HEK293T (cell line): ENCODE data around the gene C3orf52.

ENCODE experiments used
- CTCF ChIA-PET: fragments of 350-600 bp; formaldehyde crosslinking; extraction: SDS; loops from one replicate; lab custom pipeline; 2021; ENCODE audit warnings: antibody characterized with exemption, inconsistent platforms; lab: Yijun Ruan, JAX
- POLR2A ChIA-PET: fragments of 350-600 bp; formaldehyde crosslinking; extraction: SDS; loops from one replicate; lab custom pipeline; 2020; ENCODE audit warnings: antibody characterized with exemption, inconsistent platforms; lab: Yijun Ruan, JAX
- DNase-seq: peaks from one replicate; pipeline ENCODE4 v3.0.0; 2012; ENCODE audit warnings: mixed read lengths; ENCODE audit errors: extremely low spot score
- ARNT ChIP-seq: fragments of 450-650 bp; IDR thresholded peaks from 2 replicates; pipeline ENCODE4 v1.6.1; 2017; ENCODE audit warnings: mild to moderate bottlenecking
- BHLHE40 ChIP-seq: fragments of 450-650 bp; IDR thresholded peaks from 2 replicates; pipeline ENCODE4 v1.6.1; 2016; ENCODE audit warnings: mild to moderate bottlenecking, moderate library complexity, borderline replicate concordance
- CTBP1 ChIP-seq: fragments of 450-650 bp; IDR thresholded peaks from 2 replicates; pipeline ENCODE4 v1.6.1; 2016; ENCODE audit warnings: borderline replicate concordance
- ELF4 ChIP-seq: fragments of 450-650 bp; IDR thresholded peaks from 2 replicates; pipeline ENCODE4 v1.6.1; 2017; ENCODE audit warnings: antibody characterized with exemption
- FOXA1 ChIP-seq: fragments of 450-650 bp; IDR thresholded peaks from 2 replicates; pipeline ENCODE4 v1.6.1; 2016; ENCODE audit warnings: mild to moderate bottlenecking
- FOXK2 ChIP-seq: fragments of 450-650 bp; IDR thresholded peaks from 2 replicates; pipeline ENCODE4 v1.6.1; 2016; ENCODE audit warnings: mild to moderate bottlenecking
- FOXM1 ChIP-seq: fragments of 450-650 bp; IDR thresholded peaks from 2 replicates; pipeline ENCODE4 v1.6.1; 2017; ENCODE audit warnings: mild to moderate bottlenecking, borderline replicate concordance
- HDGF ChIP-seq: fragments of 450-650 bp; IDR thresholded peaks from 2 replicates; pipeline ENCODE4 v1.6.1; 2017; ENCODE audit warnings: antibody characterized with exemption, borderline replicate concordance
- L3MBTL2 ChIP-seq: fragments of 450-650 bp; conservative IDR thresholded peaks from 2 replicates; pipeline ENCODE4 v1.6.1; 2016; ENCODE audit warnings: mild to moderate bottlenecking
- LEF1 ChIP-seq: fragments of 450-650 bp; IDR thresholded peaks from 2 replicates; pipeline ENCODE4 v1.6.1; 2017; ENCODE audit warnings: mild to moderate bottlenecking, borderline replicate concordance
- NFRKB ChIP-seq: fragments of 450-650 bp; IDR thresholded peaks from 2 replicates; pipeline ENCODE4 v1.6.1; 2016; ENCODE audit warnings: mild to moderate bottlenecking, moderate library complexity
- SP1 ChIP-seq: fragments of 450-650 bp; IDR thresholded peaks from 2 replicates; pipeline ENCODE4 v1.6.1; 2017
- SUZ12 ChIP-seq: fragments of 450-650 bp; IDR thresholded peaks from 2 replicates; pipeline ENCODE4 v1.6.1; 2016; ENCODE audit warnings: mild to moderate bottlenecking
- TARDBP ChIP-seq: fragments of 450-650 bp; IDR thresholded peaks from 2 replicates; pipeline ENCODE4 v1.6.1; 2016
- ZNF384 ChIP-seq: fragments of 450-650 bp; IDR thresholded peaks from 2 replicates; pipeline ENCODE4 v1.6.1; 2016
- TF ChIP-seq, protein P1 (sequence below): fragments of 450-650 bp; IDR thresholded peaks from 2 replicates; pipeline ENCODE4 v1.6.1; 2016

C3orf52 gene

GRCh38 chr3:112122870-112123269, 36.7 kb downstream of the C3orf52 start:
- POLR2A ChIA-PET = no interaction called here
- no peak for DNase-seq
- TF ChIP-seq, protein P1, sequence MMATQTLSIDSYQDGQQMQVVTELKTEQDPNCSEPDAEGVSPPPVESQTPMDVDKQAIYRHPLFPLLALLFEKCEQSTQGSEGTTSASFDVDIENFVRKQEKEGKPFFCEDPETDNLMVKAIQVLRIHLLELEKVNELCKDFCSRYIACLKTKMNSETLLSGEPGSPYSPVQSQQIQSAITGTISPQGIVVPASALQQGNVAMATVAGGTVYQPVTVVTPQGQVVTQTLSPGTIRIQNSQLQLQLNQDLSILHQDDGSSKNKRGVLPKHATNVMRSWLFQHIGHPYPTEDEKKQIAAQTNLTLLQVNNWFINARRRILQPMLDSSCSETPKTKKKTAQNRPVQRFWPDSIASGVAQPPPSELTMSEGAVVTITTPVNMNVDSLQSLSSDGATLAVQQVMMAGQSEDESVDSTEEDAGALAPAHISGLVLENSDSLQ = no peak
- no peak for TF ChIP-seq SUZ12
- TF ChIP-seq HDGF = no peak
- TF ChIP-seq CTBP1 = no peak
- TF ChIP-seq FOXA1 = no peak
- no peak for TF ChIP-seq BHLHE40
- TF ChIP-seq SP1 = no peak
- no peak for TF ChIP-seq LEF1
- CTCF ChIA-PET = interaction anchor here (1.8 kb wide), 1 partner anchor 11 kb away, joined by 6 read pairs; no protein-coding TSS in a partner anchor

DNA sequence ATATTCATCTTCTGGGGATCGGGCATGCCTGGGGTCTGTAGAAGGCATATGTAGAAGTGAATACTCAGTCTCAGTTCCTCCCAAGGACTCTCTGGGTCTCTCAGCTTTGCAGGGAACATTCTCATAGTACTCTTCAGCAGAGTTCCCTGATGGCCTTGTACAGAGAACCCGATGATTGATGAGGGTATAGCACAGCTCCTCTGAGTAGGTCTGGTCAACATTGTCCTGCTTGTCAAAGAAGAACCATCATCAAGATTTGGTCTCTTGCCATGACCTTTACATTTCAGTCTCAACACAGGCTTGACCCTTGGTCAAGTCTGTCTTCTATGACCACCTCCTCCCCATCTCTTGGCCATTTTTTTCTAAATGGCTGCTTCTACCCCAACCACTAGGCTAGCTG, 37.4 kb downstream of the C3orf52 start:
- ChIA-PET CTCF (interaction anchor here (1.8 kb wide), 1 partner anchor 12 kb away, joined by 6 read pairs; no protein-coding TSS in a partner anchor), POLR2A (no interaction called here)
- no peak for DNase-seq
- TF ChIP-seq SUZ12 = no peak
- TF ChIP-seq L3MBTL2 = no peak
- no peak for TF ChIP-seq CTBP1
- TF ChIP-seq FOXK2 = no peak
- TF ChIP-seq SP1 = no peak
- no peak for TF ChIP-seq HDGF
- no peak for TF ChIP-seq ZNF384
- TF ChIP-seq, protein P1 = no peak
- no peak for TF ChIP-seq BHLHE40
- TF ChIP-seq NFRKB = no peak
- TF ChIP-seq ELF4 = no peak
- no peak for TF ChIP-seq FOXA1
- TF ChIP-seq FOXM1 = no peak
- TF ChIP-seq TARDBP = no peak
- no peak for TF ChIP-seq LEF1
- TF ChIP-seq ARNT = no peak

- DNase-seq = no peak
- TF ChIP-seq ZNF384 = no peak
- no peak for TF ChIP-seq SP1
- TF ChIP-seq FOXK2 = no peak
- no peak for TF ChIP-seq LEF1
- TF ChIP-seq SUZ12 = no peak
- TF ChIP-seq L3MBTL2 = no peak
- ChIA-PET POLR2A (no interaction called here), CTCF (interaction anchor here (0.8 to 1.6 kb wide), 3 partner anchors 11 to 13 kb away, joined by 3 to 9 read pairs (median 4); no protein-coding TSS in a partner anchor)
These were observed 38.9 kb downstream of the C3orf52 start for GRCh38 chr3:112124907-112125607.

DNA sequence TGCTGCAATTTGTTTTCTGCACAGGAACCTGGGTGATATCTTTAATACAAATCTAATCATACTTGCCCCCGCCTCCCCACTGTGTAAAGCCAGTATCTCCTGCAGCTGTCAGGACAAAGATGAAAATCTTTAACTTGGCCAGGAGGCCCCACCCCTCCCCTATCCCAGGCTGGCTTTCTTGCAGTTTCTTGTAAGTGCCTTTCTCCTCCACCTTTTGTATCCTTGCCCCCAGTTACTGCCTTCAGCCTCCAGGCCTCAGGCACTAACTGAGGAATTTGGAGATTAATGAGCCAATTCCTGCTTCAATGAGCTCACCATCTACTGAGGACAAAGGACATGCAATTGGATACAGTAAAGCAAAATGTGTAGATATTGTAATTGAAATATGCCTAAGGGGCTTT, 40.3 kb downstream of the C3orf52 start:
- DNase-seq = peak; percentile 19
- ChIA-PET POLR2A (no interaction called here), CTCF (interaction anchor here (0.6 kb wide), 1 partner anchor 391 kb away, joined by 3 read pairs; no protein-coding TSS in a partner anchor)
- TF ChIP-seq FOXM1 (no peak), BHLHE40 (no peak), SUZ12 (no peak), LEF1 (no peak), TARDBP (no peak), HDGF (no peak), CTBP1 (no peak), FOXA1 (no peak), ARNT (no peak), FOXK2 (no peak), NFRKB (no peak), L3MBTL2 (no peak), ELF4 (no peak), ZNF384 (no peak), SP1 (no peak)
- TF ChIP-seq, protein P1 = no peak

- DNase-seq = no peak
- ChIA-PET CTCF (interaction anchor here (0.8 kb wide), 1 partner anchor 16 kb away, joined by 3 read pairs; no protein-coding TSS in a partner anchor), POLR2A (interaction anchor here (1.4 kb wide), 1 partner anchor 41 kb away, joined by 3 read pairs; no protein-coding TSS in a partner anchor)
- no peak for TF ChIP-seq L3MBTL2
- no peak for TF ChIP-seq SUZ12
- no peak for TF ChIP-seq ELF4
- TF ChIP-seq FOXM1 = no peak
- TF ChIP-seq NFRKB = no peak
- no peak for TF ChIP-seq HDGF
- no peak for TF ChIP-seq LEF1
- TF ChIP-seq BHLHE40 = no peak
- TF ChIP-seq FOXA1 = no peak
- TF ChIP-seq FOXK2 = no peak
- TF ChIP-seq, protein P1 = no peak
These were observed 41.6 kb downstream of the C3orf52 start for GRCh38 chr3:112127522-112128494.
